Pons (tissue), 1 donor: ENCODE data around the gene NHSL2.

Experiments used
- DNase-seq: peaks from one replicate; pipeline ENCODE4 v3.0.0-alpha.2; 2016; ENCODE audit warnings: low spot score

The NHSL2 gene

DNA sequence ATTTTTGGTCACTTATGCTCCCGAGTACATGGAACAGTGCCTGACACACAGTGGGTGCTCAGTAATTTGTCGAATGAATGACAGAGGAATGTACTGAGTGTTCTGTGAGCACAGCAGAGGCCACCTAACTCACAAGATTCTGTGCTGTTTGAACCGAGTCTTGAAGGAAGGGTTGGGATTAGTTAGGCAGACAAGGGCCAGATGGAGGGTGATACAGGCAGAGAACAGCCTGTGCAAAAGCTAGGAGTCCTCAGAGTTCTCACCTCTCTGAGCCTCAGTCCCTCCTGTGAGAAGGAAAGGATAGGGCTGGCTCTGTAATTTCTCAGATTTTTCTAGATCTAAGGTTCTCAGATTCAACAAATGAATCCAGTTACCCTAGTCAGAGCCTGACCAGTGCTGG is 108.8 kb downstream of the NHSL2 start:
- DNase-seq: no peak

DNA sequence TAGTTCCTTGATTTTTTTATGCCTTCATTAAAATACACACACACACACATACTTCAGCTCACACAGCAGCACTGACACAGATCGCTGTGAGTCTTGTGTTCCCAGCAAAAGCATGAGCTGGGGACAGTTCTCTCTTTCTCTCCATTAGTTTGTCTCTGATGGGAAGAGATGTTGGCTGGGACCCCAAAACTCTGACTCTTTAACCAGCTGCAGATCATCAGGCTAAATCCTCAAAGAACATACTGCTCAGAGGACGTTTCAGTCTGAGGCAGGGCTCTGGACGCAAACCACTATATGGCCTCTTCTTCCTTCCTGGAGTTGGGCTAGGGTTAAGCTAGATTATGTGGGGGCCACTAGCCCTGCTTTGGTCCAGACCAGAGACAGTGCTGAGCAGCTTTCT is 109.6 kb downstream of the NHSL2 start:
- DNase-seq: no peak

DNA sequence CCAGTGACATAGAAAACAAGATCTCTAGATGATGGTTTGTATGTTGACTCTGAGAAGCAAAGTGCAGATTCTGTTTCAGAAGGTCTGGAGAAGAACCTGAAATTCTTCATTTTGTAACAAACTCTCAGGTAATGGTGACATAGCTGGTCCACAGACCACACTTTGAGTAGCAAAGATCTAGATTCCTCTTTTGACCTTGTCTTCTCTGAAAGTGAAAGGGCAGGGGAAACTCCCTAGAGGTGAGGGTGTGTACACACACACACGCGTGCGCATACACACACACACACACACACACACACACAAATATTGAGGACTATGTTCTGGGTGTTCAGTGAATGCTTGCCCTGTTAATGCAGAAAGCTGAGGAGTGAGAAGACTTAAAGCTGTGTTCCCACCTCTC is 110.1 kb downstream of the NHSL2 start:
- DNase-seq: no peak

DNA sequence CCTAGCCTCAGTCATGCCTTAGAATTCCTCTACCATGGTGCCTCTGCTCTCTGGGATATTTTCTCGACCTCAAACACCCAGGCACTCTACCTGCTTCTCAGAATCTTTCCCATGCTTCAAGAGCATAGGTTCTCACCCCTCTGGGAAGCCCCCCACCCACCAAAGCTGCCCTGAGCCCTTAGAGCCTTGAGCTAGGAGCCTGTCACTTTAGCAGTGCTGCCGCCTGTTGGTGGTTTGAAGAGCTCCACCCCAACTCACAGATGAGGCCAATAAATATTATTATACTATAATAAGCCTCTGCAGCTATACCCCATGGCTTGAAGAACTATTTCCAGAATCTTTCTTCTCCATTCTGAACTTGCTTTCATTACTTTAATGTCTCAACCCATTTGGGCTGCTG is 111.3 kb downstream of the NHSL2 start:
- DNase-seq: no peak

DNA sequence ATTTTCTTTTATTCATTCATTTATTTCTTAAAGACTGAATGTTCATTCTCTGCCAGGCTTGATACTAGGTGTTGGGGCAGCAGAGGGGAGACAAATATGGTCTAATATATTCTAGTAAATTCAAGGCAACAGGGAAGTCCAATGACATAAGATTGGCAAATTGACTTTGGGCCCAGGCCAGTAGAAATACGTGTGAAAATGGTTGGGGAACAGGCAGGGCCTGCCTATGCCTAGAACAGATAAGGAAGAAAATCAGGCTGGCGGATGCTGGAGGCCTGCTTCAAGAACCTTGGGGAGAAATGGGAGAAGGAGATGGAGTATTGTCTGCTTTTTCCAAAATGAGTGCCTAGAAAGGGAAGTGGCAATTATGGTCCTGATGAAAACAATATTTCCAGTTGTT is 112.4 kb downstream of the NHSL2 start:
- DNase-seq: no peak

DNA sequence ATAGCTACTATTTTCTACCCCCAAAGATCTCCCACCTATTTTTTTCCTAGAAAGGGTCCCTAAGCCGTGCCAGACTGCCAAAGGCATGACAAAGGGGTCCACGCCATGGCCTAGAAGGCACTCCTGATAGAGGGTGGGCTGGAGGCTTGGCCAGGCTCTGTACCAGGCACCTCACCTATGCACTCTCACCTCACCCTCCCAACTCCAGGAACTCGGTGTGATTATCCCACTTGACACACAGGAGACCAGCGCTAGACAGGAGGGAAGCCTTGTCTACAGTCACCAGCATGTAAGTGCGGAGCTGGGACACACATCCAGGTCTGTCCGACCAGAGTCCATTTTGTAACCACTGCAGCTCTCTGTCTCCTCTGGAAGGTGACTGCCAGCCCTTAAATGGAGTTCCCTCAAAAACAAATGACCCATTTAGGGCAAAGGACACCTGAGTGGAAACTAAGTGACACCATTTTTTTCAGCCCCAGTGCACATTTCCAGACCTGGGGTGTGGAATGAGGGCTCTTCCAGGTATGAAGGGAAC is 114.7 kb downstream of the NHSL2 start:
- no peak for DNase-seq

DNA sequence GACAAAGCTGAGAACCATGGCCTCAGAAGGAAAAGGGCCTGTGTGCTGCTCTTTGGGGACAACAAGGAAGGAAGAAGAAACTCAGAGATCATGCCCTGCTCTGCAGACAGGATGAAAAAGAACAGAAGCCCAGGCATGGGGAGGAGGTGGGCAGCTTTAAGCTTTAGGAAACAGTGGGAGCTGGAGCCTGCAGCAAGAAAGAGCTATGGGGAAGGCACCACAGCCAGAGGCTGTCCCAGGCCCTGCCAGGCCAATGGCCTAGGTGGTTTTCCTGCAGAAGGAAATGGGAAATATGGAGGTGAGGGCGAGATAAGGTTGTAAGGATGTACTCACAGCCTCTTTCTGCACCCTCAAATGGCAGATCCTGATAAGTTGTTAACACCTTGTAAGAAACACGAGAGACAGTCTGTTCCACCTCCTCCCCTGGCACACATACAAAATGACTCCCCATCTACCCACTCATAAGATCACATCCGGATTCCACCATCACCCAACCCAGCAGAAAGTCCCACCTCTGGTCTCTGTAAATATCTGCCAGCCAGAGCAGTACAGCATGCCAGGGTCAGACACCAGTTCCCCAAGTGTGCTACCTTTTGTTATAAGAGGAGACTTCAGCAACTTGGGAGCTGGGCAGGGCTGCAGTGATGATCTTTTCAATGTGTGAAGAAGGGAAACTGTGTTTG is 115.8 kb downstream of the NHSL2 start:
- no peak for DNase-seq

DNA sequence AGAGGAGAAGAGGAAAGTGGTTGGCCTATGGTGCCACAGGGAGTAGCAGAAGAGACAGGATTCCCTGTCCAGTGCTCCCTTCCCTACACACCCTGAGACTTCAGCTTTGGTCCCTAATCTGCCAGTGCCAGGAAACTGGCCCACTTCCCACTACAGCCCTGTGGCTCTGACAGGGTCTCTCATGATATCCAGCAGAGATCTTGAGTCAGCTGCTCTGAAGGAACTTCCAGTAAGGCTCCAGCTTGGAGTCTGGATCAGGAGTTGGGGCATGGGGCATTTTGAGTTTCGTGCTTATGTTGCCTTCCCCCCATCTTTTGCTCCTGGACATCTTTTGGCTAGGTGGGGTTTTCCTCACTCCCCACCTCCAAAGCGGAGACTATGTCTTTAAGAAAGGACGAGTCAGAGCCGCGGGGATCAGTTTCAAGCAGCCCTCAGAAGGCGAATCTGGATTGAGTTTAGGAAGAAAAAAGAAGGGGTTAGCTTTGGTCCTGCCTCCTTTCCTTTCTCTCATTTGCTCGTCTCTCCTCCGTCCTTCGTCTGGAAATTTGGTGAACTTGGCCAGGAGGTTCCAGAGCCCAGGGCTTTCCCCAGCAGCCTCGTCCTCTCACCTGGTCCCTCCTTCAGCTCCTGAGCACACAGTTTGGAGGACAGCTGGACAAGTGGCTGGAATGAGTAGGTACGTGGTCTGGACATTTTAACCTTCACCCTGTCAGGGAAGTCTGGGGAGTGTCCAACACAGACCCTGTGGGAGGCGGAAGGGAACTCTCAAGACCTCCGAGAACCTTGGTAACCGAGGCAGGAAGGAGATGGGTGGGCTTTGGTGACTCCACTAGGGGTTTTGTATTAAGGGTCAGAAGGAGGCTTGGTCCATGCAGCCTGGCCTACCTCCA is 116.6 kb downstream of the NHSL2 start:
- no peak for DNase-seq

DNA sequence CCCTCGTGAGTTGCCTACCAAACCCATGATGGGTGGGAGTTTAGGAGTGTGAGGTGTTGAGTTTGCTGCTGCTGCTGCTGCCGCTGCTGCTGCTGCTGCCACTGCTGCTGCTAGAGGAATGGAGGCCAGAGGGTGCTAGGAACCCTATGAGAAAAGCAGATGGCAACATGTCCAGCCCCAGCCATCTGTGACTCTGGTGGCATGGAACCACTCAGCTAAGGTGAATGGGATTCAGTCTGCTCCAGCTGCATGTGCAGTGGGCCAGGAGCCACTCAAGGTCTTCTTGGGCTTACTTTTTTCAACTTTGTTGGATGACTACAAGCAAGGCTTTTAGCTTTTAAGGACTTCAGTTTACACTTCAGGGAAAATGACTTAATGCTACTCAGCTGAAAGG is 117.3 kb downstream of the NHSL2 start:
- DNase-seq: no peak

DNA sequence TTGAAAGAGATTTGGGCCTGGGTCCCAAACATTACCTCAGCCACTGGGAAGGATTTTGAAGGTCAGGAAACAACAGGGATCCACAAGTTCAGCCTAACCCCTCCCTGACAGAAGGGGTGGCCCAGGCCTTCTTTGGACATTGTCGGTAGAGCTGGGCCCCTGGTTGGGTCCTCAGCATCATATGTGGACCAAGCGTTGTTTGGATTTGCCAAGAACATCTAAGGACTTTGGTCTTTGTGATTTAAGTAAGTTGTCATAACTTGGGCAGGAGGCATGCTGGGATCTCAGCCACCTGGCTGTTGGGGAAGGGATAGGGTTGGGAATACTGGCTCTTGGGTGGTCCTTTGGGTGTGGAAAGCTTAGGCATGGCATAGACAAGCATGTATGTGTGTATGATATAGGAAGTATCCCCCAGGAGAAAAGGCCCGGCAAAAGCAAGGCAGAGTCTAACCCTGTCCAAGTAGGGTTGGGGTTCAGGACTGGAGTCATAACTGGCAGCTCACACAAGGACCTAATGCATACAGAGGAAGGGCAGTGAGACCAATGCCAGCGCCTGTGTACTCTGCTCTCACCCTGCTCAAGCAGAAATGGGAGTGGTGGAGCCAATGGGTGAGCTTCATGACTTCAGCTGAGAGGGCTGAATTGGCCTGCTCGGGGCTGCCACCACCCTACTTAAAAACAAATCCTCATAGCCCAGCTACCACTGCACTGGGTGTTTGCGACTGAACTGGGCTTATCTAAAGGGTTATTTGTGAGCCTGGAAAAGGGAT is 118.2 kb downstream of the NHSL2 start:
- no peak for DNase-seq

DNA sequence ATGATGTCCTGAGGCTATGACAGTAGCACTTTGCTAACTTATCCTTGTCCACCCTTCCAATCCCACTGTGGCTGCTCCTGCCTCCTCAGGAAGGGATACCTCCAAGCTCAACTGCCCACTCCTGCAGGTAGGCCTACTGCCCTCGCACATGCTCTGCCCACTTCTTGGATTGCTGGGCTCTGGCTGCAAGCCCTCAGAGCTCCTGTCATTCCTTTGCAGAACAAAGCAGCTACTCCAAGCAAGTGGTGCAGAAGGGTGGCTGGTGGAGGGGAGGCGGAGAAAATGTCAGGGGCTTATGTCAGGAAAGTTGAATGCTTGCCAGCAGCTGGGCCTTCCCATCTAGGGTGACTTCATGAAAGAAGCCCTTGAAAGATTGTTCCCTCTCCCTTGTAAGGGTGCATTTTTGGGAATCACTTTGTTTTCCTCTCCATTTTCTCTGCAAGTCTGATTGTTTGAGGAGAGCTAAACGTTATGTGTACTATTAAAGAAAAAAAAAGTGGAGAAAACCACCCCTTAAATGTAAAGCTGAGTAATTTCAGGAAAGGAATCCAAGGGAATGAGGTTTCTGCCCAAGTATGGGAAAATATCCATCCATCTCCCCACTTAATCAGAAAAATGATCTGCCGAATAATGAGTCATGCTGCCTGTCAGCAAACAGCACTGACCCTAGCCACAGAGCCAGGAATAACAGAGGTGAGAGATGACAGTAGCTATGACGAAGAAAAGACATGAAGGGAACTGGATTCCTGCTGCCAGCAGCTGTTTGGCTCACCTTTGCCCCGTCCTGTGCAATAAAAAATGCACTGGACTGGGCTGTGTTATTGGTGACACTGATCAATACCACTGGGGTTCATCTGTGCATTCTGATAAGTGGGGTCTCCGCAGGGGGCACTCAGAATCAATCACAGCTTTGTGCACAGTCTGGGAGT is 119.1 kb downstream of the NHSL2 start:
- no peak for DNase-seq

DNA sequence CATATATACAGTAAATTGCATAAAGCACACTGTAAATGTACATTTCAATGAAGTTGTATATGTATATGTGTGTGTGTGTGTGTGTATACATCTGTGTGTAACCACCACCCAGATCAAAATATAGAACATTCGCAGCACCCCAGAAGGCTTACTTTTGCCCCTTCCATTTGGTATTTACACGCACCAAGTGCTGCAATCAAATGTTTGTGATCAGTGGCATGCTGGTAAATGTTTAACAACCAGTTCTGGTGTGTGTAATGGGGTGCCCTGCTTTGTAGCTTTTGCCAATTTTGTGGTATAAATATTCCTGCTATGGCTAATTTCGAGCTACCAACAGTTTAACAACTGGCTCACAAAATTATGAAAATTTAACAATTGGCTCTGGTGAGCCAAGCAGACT is 119.8 kb downstream of the NHSL2 start:
- no peak for DNase-seq

DNA sequence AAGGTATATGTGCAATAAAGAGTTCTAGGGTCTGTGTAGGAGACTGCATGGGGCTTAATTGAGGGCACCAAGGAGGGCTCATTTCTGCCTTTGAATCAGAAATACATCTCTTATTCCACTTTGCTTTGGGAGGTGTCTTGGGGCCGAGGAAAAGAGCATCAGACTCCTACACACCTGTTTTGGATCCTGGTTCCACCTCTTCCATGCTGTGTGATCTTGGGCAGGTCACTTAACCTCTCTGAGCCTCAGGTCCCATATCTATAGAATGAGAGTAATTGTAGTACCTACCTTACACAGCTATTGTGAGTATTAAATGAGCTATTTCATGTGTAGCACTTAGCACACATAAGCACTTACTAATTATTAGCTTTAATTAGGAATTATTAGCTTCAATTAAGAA is 120.5 kb downstream of the NHSL2 start:
- no peak for DNase-seq

DNA sequence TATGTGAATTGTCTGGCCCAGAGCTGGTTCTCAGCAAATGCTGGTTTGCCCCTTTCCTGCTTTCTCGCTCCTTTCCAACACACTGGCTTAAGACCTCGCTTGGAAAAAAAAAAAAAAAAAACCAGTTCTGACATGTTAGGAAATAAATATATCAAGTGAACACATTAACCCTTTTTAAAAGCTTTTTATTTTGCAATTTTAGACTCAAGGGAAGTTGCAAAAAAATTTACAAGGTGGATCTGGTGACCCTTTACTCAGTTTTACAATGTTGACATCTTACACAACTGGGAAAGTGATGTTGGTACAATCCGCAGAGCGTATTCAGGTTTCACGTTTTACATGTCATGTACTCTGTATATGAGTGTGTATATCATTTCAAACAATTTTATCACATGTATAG is 121.0 kb downstream of the NHSL2 start:
- no peak for DNase-seq

DNA sequence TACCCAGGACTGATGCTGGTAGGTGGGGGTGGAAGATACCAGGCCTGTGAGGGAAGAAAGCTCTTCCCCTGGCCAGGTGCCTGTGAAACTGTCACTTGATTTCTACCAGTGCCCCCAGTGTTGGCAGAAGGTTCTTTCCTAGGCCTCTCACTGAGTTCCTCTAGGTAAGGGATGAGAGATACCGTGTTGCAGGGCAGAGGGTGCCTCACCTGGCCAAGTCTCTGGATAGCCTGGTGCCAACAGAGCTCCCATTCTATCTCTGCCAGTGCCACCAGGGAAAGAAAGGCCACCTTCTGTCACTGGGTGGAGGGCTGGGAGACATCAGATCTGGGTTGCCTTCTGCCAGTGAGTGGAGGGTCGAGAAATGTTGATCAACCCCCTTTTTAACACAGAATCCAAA is 127.0 kb downstream of the NHSL2 start:
- DNase-seq: no peak

DNA sequence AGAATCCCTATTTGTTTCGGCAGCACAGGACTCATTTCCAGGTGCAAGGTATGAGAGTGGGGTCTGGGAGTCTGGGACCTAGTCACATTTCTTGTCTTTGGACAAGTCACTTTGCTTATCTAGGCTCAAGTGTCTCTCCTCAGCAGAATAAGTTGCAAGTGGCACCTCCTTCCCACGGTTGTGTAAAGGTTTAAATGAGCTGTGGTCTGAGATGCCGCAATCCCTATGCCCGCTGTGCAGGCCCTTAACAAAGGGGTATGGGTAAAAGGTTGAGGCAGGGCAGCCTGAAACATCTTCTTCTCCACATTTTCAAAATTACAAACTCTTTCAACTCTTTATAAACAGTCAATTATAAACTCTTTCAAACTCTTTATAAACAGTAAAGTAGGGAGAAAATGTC is 127.4 kb downstream of the NHSL2 start:
- no peak for DNase-seq

DNA sequence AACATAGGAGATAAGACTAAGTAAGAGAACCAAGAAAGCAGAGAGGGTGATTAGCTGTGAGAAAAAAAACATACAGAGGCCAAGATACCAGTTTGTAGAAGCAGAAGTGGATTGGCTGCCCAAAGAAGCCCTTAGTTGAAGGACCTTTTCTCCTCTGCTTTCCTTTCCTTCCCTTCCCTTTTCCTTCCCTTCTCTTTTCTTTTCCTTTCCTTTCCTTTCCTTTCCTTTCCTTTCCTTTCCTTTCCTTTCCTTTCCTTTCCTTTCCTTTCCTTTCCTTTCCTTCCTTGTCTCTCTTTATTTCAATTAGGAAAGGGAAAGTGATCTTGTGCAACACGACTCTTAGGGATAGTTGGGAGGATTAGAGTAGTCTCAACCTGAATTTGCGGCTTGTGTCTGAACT is 128.2 kb downstream of the NHSL2 start:
- DNase-seq: no peak

DNA sequence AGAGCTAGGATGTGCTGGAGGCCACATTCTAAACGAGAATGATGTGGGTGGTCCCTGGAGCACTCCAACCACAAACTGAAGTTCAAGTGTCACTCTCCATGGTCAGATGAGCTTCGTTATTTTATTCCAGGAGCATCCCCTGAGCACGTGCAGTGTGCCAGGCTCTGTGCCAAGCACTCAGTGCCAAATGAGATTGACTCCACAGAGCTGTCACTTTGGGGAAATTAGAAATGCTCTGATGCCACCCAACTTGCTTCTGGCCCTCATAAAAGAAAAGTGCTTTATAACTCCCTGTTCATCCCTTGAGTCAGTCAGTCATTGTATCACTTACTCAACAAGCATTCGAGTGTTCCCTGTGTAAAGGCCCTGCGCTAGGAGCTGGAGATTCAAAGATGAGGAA is 129.9 kb downstream of the NHSL2 start:
- DNase-seq: no peak

DNA sequence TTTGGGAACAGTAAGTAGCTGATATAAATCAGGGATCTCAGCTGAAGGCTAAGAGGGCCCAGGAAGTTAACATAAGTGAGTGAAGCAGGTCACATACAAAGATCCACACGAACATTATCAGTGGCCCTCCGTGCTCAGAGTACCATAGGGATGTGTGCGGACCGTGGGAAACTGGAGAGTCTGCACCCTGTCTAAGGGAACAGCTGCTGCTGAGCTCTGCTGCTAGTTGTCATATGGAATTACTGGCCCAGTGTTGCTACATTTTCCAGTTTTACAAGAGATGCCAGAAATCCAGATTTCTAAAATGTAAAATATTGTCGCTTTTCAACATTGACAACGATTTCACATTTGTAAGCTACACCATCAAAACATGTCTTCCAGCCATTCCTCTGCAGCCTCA is 130.5 kb downstream of the NHSL2 start:
- no peak for DNase-seq

DNA sequence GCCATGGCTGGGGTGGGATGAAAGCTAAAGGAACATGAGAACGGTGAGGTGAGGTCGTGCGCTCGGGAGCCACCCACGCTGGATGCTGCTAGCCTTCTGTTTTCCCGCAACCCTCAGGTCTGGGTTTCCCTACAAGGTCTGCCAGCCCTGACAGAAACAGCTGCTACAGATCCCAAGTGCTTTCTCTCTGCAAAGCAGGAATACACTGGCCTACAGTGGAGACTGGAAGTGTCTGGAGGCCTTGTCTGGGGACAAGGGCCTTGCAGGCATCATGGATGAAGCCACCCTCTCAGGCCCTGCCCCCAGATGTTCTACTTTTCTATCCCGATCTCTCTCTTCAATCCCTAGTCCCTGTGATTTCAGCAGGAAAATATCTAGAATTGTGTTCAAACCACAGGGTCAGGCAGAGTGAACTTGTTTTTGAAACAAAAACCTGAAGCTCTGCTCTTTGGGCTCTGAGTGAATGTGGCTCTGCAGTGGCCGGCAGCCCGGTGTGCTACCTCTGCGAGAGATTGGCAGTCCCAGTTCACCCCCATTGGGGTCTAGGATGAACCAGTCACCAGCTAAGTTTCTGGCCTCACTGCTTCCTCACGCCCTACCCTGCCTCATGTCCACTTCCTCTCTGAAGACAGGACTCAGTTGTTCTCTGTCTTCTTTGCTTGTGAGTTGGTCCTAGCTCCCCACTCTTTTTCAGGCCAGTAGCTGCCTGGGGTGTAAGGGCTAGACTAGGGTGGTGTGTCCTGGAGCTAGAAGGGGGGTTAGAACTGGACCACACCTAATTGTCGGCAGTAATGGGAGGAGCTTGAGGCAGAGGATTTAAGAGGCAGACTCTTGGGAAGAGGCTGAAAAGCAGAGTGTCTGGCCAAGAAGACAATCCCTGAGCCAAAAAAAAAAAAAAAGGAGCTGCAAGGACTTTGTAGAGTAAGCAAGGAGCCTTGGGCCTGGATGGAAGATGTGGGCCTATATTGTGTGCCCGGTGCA is 131.5 kb downstream of the NHSL2 start:
- no peak for DNase-seq
